Fibroblast of villous mesenchyme (primary cell): ENCODE measurements around the gene DCHS1. TPM values are rescaled to one million over a fixed set of nuclear protein-coding genes. Genes with fewer than 3 reads are reported as not detected.
A peak's percentile ranks its signal among the peaks of the same experiment; 100 is the strongest.

Experiments
- DNase-seq: peaks from one replicate; pipeline ENCODE4 v3.0.0-alpha.2; 2010; ENCODE audit warnings: low read depth
- H3K4me3 ChIP-seq: 2 replicates; pipeline ENCODE4 v1.5.1; 2011; ENCODE audit warnings: low read depth, mild to moderate bottlenecking, low read length
- total RNA-seq: library from RNA; depleted of rRNA; stranded (reverse); fragments of >200 nt; gene quantifications from 2 replicates; pipeline ENCODE4 v1.2.3, GENCODE V29; 2012
- TF ChIP-seq, protein P1 (sequence below): IDR thresholded peaks from 2 replicates; pipeline ENCODE4 v1.5.1; 2012; ENCODE audit warnings: low read depth, mild to moderate bottlenecking, low read length; ENCODE audit not compliant: insufficient read depth

The DCHS1 gene
- total RNA-seq, 1 donor = 33.7 TPM

DNA sequence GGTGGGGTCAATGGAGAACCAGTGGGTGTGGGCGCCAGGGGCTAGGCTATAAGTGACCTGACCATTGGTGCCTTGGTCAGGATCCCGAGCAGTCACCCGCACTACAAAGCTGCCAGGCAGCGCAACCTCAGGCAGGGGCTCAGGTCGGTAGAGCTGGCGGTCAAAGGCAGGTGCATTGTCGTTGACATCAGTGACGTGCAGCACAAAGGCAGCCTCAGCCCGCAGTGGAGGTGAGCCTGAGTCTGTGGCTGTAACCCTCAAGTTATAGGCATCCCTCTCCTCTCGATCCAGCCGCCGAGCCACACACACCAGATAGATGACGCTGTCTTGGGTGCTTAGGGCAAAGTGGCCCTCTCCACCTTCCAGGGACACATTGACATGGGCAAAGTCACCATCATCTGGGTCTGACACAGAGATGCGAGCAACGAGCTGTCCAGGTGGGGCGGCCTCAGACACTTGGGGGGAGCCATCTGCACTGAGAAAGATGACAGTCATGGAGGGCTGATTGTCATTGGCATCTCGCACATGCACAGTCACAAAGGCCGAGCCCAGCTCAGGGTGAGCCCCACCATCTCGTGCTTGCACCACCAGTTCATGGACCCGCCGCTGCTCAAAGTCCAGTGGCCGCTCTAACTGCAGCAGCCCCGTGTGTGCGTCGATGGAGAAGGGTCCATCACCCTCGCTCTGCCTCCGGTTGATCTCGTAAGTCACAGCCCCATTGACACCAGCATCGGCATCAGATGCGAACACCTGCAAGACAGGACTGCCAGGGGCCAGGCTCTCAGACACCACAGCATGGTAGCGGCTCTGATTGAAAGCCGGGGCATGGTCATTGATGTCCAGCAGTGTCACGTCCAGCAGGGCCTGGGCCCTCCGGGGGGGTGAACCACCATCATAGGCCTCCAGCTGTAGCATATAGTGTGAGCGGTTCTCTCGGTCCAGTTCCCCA is 15.3 kb downstream of the DCHS1 start:
- H3K4me3 ChIP-seq = no peak overlapping the region
- TF ChIP-seq, protein P1, sequence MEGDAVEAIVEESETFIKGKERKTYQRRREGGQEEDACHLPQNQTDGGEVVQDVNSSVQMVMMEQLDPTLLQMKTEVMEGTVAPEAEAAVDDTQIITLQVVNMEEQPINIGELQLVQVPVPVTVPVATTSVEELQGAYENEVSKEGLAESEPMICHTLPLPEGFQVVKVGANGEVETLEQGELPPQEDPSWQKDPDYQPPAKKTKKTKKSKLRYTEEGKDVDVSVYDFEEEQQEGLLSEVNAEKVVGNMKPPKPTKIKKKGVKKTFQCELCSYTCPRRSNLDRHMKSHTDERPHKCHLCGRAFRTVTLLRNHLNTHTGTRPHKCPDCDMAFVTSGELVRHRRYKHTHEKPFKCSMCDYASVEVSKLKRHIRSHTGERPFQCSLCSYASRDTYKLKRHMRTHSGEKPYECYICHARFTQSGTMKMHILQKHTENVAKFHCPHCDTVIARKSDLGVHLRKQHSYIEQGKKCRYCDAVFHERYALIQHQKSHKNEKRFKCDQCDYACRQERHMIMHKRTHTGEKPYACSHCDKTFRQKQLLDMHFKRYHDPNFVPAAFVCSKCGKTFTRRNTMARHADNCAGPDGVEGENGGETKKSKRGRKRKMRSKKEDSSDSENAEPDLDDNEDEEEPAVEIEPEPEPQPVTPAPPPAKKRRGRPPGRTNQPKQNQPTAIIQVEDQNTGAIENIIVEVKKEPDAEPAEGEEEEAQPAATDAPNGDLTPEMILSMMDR = no peak
- no peak for DNase-seq

DNA sequence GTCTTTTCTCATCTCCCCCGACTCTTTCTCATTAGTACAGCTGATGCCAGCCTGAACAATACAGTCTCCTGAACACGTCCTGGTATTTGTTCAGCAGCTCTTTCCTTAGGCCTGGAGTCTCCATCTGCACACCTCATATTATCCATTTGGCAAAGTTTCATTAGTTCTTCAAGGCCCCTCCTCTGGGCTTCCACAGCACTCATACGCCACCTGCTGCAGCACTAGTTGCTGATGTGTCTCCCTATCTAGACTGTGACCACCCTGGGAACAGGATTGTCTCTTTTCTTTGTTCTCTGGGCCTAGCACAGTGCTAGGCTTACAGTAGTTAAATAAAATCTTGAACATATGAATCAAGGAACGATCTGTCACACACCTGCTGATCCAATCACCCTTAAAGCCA is 17.2 kb downstream of the DCHS1 start:
- no peak for DNase-seq
- TF ChIP-seq, protein P1 = no peak
- H3K4me3 ChIP-seq = no peak overlapping the region

DNA sequence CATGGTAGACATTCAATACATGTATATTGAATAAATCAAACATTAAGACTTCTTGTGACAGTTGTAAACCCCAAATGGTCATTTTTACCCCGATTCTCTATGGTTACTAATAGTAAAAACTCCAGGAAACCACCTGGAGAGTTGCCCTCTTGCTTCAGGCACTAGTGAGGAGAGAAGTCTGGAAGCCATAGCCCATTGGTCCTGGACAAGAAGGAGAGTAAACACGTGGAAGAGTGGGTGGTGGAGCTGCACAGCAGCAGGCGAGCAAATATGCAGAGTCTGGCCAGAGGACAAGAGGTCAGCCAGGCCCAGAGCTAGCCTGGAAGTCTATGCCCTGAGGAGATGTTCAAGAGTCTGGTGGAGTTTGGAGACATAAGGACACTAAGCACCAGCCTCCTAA is 17.7 kb downstream of the DCHS1 start:
- no peak overlapping the region for H3K4me3 ChIP-seq
- DNase-seq = peak; percentile 79
- TF ChIP-seq, protein P1 = no peak

DNA sequence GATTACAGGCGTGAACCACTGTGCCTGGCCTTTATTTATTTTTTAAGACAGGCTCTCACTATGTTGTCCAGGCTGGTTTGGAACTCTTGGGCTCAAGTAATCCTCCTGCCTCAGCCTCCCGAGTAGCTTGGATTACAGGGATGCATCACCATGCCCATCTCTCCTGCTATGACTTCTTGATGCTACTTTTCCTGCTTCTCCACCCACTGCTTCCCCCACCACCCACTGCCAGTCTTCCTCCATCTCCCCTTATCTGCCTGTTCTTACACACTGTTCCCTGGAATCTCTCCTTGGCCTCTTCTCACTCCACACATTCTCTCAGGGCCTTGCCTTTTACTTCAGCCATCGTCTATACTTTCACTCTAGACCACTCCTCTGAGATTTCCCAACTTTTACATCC is 19.1 kb downstream of the DCHS1 start:
- no peak overlapping the region for H3K4me3 ChIP-seq
- TF ChIP-seq, protein P1 = no peak
- DNase-seq = no peak

DNA sequence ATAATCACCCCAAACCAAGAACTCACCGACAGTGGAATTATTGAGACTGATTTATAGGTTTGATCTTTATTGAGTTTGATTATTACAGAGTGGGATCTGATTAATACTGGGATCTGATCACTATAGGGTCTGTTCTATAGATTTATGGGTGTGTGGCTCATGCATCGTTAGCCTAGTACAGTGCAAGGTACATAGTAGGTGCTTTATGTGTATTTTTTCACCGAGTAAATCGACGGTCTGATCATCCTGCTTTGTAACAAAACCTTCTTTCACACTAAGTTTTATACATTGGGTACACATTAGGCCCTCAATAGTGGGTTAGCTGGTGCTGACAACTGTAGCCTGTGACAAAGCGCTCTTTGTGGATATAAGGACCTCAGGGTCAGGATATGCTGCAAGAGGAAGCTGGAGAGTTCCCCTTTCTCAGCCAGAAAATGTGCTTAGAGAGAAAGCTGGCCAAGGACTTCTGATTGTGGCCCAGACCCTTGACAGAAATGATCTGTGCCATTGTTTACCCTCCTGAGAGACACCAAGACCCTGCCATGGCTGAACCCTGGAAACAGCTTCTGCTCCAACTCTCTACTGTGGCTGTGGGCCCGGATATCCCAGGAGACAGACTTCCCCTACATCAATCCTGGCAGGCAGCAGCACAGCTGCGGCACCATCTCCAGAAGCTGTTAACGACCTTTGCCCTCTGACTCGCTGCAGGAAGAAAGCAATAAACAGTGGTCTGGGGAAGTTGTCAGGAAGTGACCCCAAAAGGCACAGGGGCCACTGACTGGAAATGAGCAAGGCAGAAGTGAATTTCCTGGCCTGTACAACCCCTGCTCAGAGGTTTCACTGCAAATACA is 20.3 kb downstream of the DCHS1 start:
- DNase-seq = peak; percentile 81
- TF ChIP-seq, protein P1 = no peak
- H3K4me3 ChIP-seq = no peak overlapping the region

DNA sequence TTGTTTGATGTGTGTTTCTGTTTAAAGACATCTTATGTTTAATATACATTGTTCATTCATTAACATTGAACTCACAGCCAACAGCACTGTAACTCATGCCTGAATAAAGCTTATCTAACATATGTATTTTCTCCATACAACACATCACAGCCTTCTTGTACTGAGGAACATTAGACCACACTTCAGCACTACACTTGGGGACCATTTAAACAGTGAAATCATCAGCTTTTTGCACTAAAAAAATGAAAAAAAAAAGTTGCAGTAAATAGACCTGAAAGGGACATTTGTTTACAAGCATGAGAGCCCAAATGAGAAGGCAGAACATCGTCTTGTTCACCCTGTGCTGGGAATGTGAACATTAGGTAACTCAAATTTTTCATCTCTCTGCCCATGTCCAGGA is 21.1 kb downstream of the DCHS1 start:
- no peak overlapping the region for H3K4me3 ChIP-seq
- no peak for DNase-seq
- TF ChIP-seq, protein P1 = no peak
